H1 (cell line): ENCODE results near the gene EPS8L1. TPM values are rescaled to one million over a fixed set of nuclear protein-coding genes. Genes with fewer than 3 reads are reported as not detected.

Experiments used
- CTCF ChIA-PET: fragments of 300-600 bp; sonication (Branson Sonifier 250); formaldehyde crosslinking; loops from one replicate; lab custom pipeline; 2021; ENCODE audit not compliant: partially characterized antibody; lab: Charles Lee
- POLR2A ChIA-PET: fragments of 300-600 bp; sonication (Branson Sonifier 250); formaldehyde crosslinking; loops from one replicate; lab custom pipeline; 2021; ENCODE audit warnings: inconsistent platforms; ENCODE audit not compliant: partially characterized antibody; lab: Charles Lee
- DNase-seq, 2 experiments: peaks; one replicate each; pipeline versions ENCODE4 v3.0.0 to v3.0.0-alpha.2; 2010 to 2022; ENCODE audit warnings: low spot score in 2 of 2, low read depth in 1 of 2, mixed read lengths in 1 of 2
- FAIRE-seq: peaks from 2 replicates; lab custom pipeline; 2011; peaks lifted over from hg19 to GRCh38; lab: Jason Lieb, UNC
- H2AFZ ChIP-seq: 2 replicates; pipeline ENCODE4 v1.8.1; 2012; ENCODE audit warnings: low read length, inconsistent platforms
- H2AK5ac ChIP-seq: 2 replicates; pipeline ENCODE4 v1.6.1; 2013; ENCODE audit warnings: low read depth, low read length
- H2BK120ac ChIP-seq: replicated peaks from 2 replicates; pipeline ENCODE3; 2013; ENCODE audit warnings: low read depth, low read length, inconsistent platforms
- H2BK12ac ChIP-seq: 2 replicates; pipeline ENCODE4 v1.6.1; 2013; ENCODE audit warnings: low read depth, low read length
- H2BK15ac ChIP-seq: 2 replicates; pipeline ENCODE4 v1.6.1; 2013; ENCODE audit warnings: low read length
- H2BK20ac ChIP-seq: 2 replicates; pipeline ENCODE4 v1.6.1; 2013; ENCODE audit warnings: low read length
- H2BK5ac ChIP-seq: 2 replicates; pipeline ENCODE4 v1.6.1; 2013; ENCODE audit warnings: low read depth, low read length
- H3K14ac ChIP-seq: 2 replicates; pipeline ENCODE4 v1.6.1; 2013; ENCODE audit warnings: inconsistent platforms; ENCODE audit not compliant: insufficient read length
- H3K18ac ChIP-seq: 2 replicates; pipeline ENCODE4 v1.6.1; 2013; ENCODE audit warnings: low read length; ENCODE audit errors: extremely low read depth
- H3K23ac ChIP-seq: 2 replicates; pipeline ENCODE4 v1.6.1; 2013; ENCODE audit warnings: inconsistent platforms; ENCODE audit not compliant: insufficient read length
- H3K23me2 ChIP-seq: 2 replicates; pipeline ENCODE4 v1.6.1; 2013; ENCODE audit warnings: low read depth, low read length
- H3K27ac ChIP-seq: 2 replicates; pipeline ENCODE4 v1.6.1; 2011; ENCODE audit warnings: low read depth, low read length, inconsistent platforms
- H3K27me3 ChIP-seq, 4 experiments: replicated peaks in 1 of 4; 1 replicate in 1 of 4; 2 replicates in 3 of 4; pipeline versions ENCODE4 v1.6.1 to v1.8.1; 2011 to 2013; ENCODE audit warnings: low read length in 3 of 4, mild to moderate bottlenecking in 3 of 4, inconsistent platforms in 2 of 4, mixed read lengths in 2 of 4, moderate library complexity in 1 of 4; ENCODE audit not compliant: control insufficient read depth in 3 of 4, insufficient read depth in 3 of 4; ENCODE audit errors: extremely low read depth in 1 of 4
- H3K36me3 ChIP-seq, 4 experiments: 2 replicates each; pipeline versions ENCODE4 v1.6.1 to v1.8.1; 2011 to 2013; ENCODE audit warnings: mild to moderate bottlenecking in 4 of 4, low read length in 3 of 4, moderate library complexity in 2 of 4, control low read depth in 1 of 4, inconsistent platforms in 1 of 4; ENCODE audit not compliant: insufficient read depth in 4 of 4, control insufficient read depth in 2 of 4
- H3K4ac ChIP-seq: replicated peaks from 2 replicates; pipeline ENCODE3; 2013; ENCODE audit warnings: low read length, low read depth, mixed read lengths, inconsistent platforms; ENCODE audit not compliant: insufficient read length
- H3K4me1 ChIP-seq, 4 experiments: replicated peaks in 1 of 4; 1 replicate in 1 of 4; 2 replicates in 3 of 4; pipeline versions ENCODE4 v1.6.1 to v1.8.1; 2011 to 2013; ENCODE audit warnings: low read length in 3 of 4, inconsistent platforms in 2 of 4, mixed read lengths in 1 of 4; ENCODE audit not compliant: insufficient read depth in 4 of 4, control insufficient read depth in 3 of 4
- H3K4me2 ChIP-seq, 2 experiments: 2 replicates each; pipeline versions ENCODE4 v1.6.1 to v1.8.1; 2011 to 2013; ENCODE audit warnings: low read depth in 2 of 2, low read length in 2 of 2, control low read depth in 1 of 2, inconsistent platforms in 1 of 2, mild to moderate bottlenecking in 1 of 2; ENCODE audit not compliant: insufficient read depth in 1 of 2
- H3K4me3 ChIP-seq, 4 experiments: fragments of 200-600, 300-600 bp in 1 of 4; sonication (generic), shearing (Covaris generic), sonication (Bioruptor Twin) in 1 of 4; 2 replicates each; pipeline versions ENCODE4 v1.5.1 to v1.8.1; 2011 to 2016; ENCODE audit warnings: low read length in 4 of 4, low read depth in 3 of 4, control low read depth in 2 of 4, inconsistent platforms in 2 of 4, mild to moderate bottlenecking in 2 of 4, mixed read lengths in 1 of 4, moderate library complexity in 1 of 4; ENCODE audit not compliant: insufficient read depth in 2 of 4; ENCODE audit errors: extremely low read depth in 1 of 4
- H3K56ac ChIP-seq: replicated peaks from 2 replicates; pipeline ENCODE3; 2013; ENCODE audit warnings: low read depth, mild to moderate bottlenecking, mixed read lengths, low read length, inconsistent platforms; ENCODE audit not compliant: insufficient read length
- H3K79me1 ChIP-seq: 2 replicates; pipeline ENCODE4 v1.6.1; 2013; ENCODE audit warnings: low read depth, low read length, control low read depth
- H3K79me2 ChIP-seq, 2 experiments: 2 replicates each; pipeline versions ENCODE4 v1.6.1 to v1.8.1; 2012 to 2013; ENCODE audit warnings: low read length in 2 of 2, mild to moderate bottlenecking in 2 of 2, inconsistent platforms in 1 of 2; ENCODE audit not compliant: insufficient read depth in 2 of 2, control insufficient read depth in 1 of 2
- H3K9ac ChIP-seq, 4 experiments: replicated peaks in 1 of 4; 1 replicate in 1 of 4; 2 replicates in 3 of 4; pipeline versions ENCODE4 v1.6.1 to v1.8.1; 2011 to 2013; ENCODE audit warnings: low read depth in 3 of 4, low read length in 3 of 4, control low read depth in 2 of 4, mild to moderate bottlenecking in 2 of 4, moderate library complexity in 2 of 4, inconsistent platforms in 1 of 4; ENCODE audit errors: extremely low read depth in 1 of 4
- H3K9me3 ChIP-seq, 2 experiments: 2 replicates each; pipeline versions ENCODE4 v1.6.1 to v1.8.1; 2012 to 2013; ENCODE audit warnings: mild to moderate bottlenecking in 2 of 2, moderate library complexity in 2 of 2, control low read depth in 1 of 2, inconsistent platforms in 1 of 2, low read depth in 1 of 2, low read length in 1 of 2, mixed read lengths in 1 of 2; ENCODE audit not compliant: insufficient read depth in 2 of 2
- H4K20me1 ChIP-seq, 2 experiments: replicated peaks in 1 of 2; 2 replicates each; pipeline versions ENCODE3 to v1.8.1; 2011 to 2013; ENCODE audit warnings: inconsistent platforms in 2 of 2, low read length in 2 of 2, mild to moderate bottlenecking in 1 of 2; ENCODE audit not compliant: insufficient read depth in 2 of 2, control insufficient read depth in 1 of 2
- H4K5ac ChIP-seq: 2 replicates; pipeline ENCODE4 v1.6.1; 2013; ENCODE audit warnings: low read length, low read depth, mixed read lengths, inconsistent platforms; ENCODE audit not compliant: insufficient read length
- H4K8ac ChIP-seq: 2 replicates; pipeline ENCODE4 v1.8.0; 2013; ENCODE audit warnings: mild to moderate bottlenecking, moderate library complexity, low read length, inconsistent platforms; ENCODE audit not compliant: insufficient read depth; ENCODE audit errors: extremely low read depth
- H4K91ac ChIP-seq: replicated peaks from 2 replicates; pipeline ENCODE3; 2013; ENCODE audit warnings: low read length, mixed read lengths, inconsistent platforms; ENCODE audit not compliant: insufficient read length
- BCL11A ChIP-seq, 2 experiments: IDR thresholded peaks; one replicate each; pipeline ENCODE4 v1.6.1; 2011; ENCODE audit warnings: low read depth in 2 of 2, low read length in 2 of 2, mild to moderate bottlenecking in 2 of 2
- CEBPB ChIP-seq: IDR thresholded peaks from 2 replicates; pipeline ENCODE4 v1.6.1; 2012; ENCODE audit warnings: low read depth, low read length
- CTCF ChIP-seq, 3 experiments: IDR thresholded peaks; 1 replicate in 2 of 3; 2 replicates in 1 of 3; pipeline versions ENCODE4 v1.5.1 to v1.6.1; 2011; ENCODE audit warnings: low read length in 3 of 3, mild to moderate bottlenecking in 3 of 3, inconsistent platforms in 2 of 3, low read depth in 1 of 3, moderate library complexity in 1 of 3; ENCODE audit not compliant: insufficient read depth in 1 of 3; ENCODE audit errors: control extremely low read depth in 1 of 3
- RAD21 ChIP-seq, 2 experiments: IDR thresholded peaks in 1 of 2; conservative IDR thresholded peaks in 1 of 2; 2 replicates each; pipeline ENCODE4 v1.6.1; 2011; ENCODE audit warnings: low read depth in 2 of 2, low read length in 2 of 2, improper control_type of control experiment in 1 of 2, inconsistent platforms in 1 of 2, mild to moderate bottlenecking in 1 of 2, moderate library complexity in 1 of 2
- WGBS, 2 experiments: shearing (Covaris generic) in 1 of 2; methylation state at CpG; one replicate each; pipeline versions ENCODE4 v1.1.6 to v1.1.7; 2013 to 2015; ENCODE audit warnings: low lambda C conversion rate in 2 of 2, mixed read lengths in 2 of 2, inconsistent platforms in 1 of 2, low coverage in 1 of 2, missing lambda C conversion rate in 1 of 2; ENCODE audit not compliant: insufficient replicate concordance in 2 of 2, insufficient coverage in 1 of 2, insufficient read length in 1 of 2; ENCODE audit errors: extremely low coverage in 1 of 2, missing lambda C conversion rate in 1 of 2; 5-methylcytosine and 5-hydroxymethylcytosine counted together
- polyA plus RNA-seq, 7 experiments: library from polyadenylated mRNA; depleted of rRNA in 3 of 7; stranded (reverse) in 5 of 7; unstranded in 2 of 7; fragments of >200 nt in 5 of 7; fragments of 200-250 nt in 2 of 7; gene quantifications; 1 replicate in 5 of 7; 2 replicates in 1 of 7; 4 replicates in 1 of 7; pipeline versions ENCODE4 v1.2.1 to v1.2.3, GENCODE V29; 2011 to 2013; ENCODE audit warnings: missing spikeins in 2 of 7, mixed read lengths in 2 of 7
- total RNA-seq: library from RNA; stranded (reverse); fragmentation: NEBNext Ultra II Directional; extraction: Animal tissue kit (Norgen Biotek cat#: 25700); gene quantifications from 2 replicates; pipeline ENCODE4 v1.2.1, GENCODE V29; 2021

EPS8L1 gene
- total and polyA plus RNA-seq, 2 of the 8 experiments (the other 6 are each of a cell fraction or from before 2014, with no cell fraction given) = 19.8 to 30.2 TPM

GRCh38 chr19:55098716-55099556 lies 23.3 kb downstream of the EPS8L1 start:
- no peak overlapping the region for H3K4me2 ChIP-seq
- peaks cover 0 to 2% (median 0%) of the 10 kb centered on the region in 4 experiments; a peak in 1 of 8 replicates for H3K36me3 ChIP-seq
- no peak overlapping the region for H2BK20ac ChIP-seq
- no peaks in the 10 kb centered on the region for H3K79me2 ChIP-seq
- POLR2A ChIA-PET = interaction anchor here (1.1 to 1.6 kb wide), 5 partner anchors 12 to 308 kb away, joined by 3 to 5 read pairs (median 3); partner anchors contain the start of gene PPP1R12C
- H2BK5ac ChIP-seq = no peak overlapping the region
- H2AK5ac ChIP-seq = no peak overlapping the region; the same call in 1 of the 2 replicates
- no peak overlapping the region for H3K4ac ChIP-seq
- no peak overlapping the region for H3K23ac ChIP-seq
- 0 out of 7 replicates have a peak, but pooled peaks cover 0 to 3% (median 0%) of the 10 kb centered on the region in 4 experiments for H3K27me3 ChIP-seq
- H3K9me3 ChIP-seq = peaks cover 2 to 4% of the 10 kb centered on the region in 2 experiments; a peak in 2 of 4 replicates
- no peak overlapping the region for H4K5ac ChIP-seq
- H2BK15ac ChIP-seq = no peak overlapping the region
- H4K91ac ChIP-seq = no peak overlapping the region
- no peak overlapping the region for H3K18ac ChIP-seq
- DNase-seq = no peak
- no peaks in the 10 kb centered on the region for H3K23me2 ChIP-seq
- H3K14ac ChIP-seq = no peak overlapping the region
- no peak overlapping the region; a peak in 1 of 7 replicates for H3K9ac ChIP-seq
- 94% methylated on average over 27 of the region's 27 CpGs; no CpG with 5 or more reads in 1 of the 2 experiments for WGBS, 2 experiments
- H3K56ac ChIP-seq = no peak overlapping the region
- H4K8ac ChIP-seq = no peak overlapping the region; the same call in 1 of the 2 replicates
- H3K79me1 ChIP-seq = peaks cover 3% of the 10 kb centered on the region; the same call in 1 of the 2 replicates
- H3K4me3 ChIP-seq = no peak overlapping the region
- H2BK120ac ChIP-seq = no peak overlapping the region
- no peak overlapping the region; the same call in 1 of the 2 replicates for H2BK12ac ChIP-seq
- H3K4me1 ChIP-seq = peaks cover 3 to 21% (median 14%) of the 10 kb centered on the region in 4 experiments
- no peak overlapping the region for H2AFZ ChIP-seq
- TF ChIP-seq CTCF (IDR thresholded peaks at IDR 0.05; ENCODE audit: control extremely low read depth in 1 of 3, insufficient read depth in 1 of 3, low read depth in 1 of 3, low read length in 3 of 3) (peak; percentile 39 to 82 (median 40)), CEBPB (no peak), RAD21 (IDR thresholded peaks at IDR 0.05 in 1 of 2, conservative IDR thresholded peaks at IDR 0.05 in 1 of 2; ENCODE audit: low read depth in 2 of 2, low read length in 2 of 2) (peak; percentile 48 to 65), BCL11A (IDR thresholded peaks at IDR 0.05; ENCODE audit: low read depth in 2 of 2, low read length in 2 of 2) (no peak)
- TF ChIP-seq, all 59 proteins: peak for 2
- Histone ChIP-seq H3K27ac (no peak overlapping the region), H4K20me1 (peaks cover 17 to 19% of the 10 kb centered on the region in 2 experiments)
- FAIRE-seq = no peak
- CTCF ChIA-PET = interaction anchor here (0.7 to 2.8 kb wide), 13 partner anchors 7 to 79 kb away, joined by 3 to 26 read pairs (median 3); partner anchors contain the start of gene TNNI3
